ENCODE data around the gene SUGP1. TPM values are rescaled to one million over a fixed set of nuclear protein-coding genes. Genes with fewer than 3 reads are reported as not detected.
A peak's percentile ranks its signal among the peaks of the same experiment; 100 is the strongest.

Gene SUGP1
- total RNA-seq, 1 experiment from 2014 or later, result 19.5 TPM

DNA sequence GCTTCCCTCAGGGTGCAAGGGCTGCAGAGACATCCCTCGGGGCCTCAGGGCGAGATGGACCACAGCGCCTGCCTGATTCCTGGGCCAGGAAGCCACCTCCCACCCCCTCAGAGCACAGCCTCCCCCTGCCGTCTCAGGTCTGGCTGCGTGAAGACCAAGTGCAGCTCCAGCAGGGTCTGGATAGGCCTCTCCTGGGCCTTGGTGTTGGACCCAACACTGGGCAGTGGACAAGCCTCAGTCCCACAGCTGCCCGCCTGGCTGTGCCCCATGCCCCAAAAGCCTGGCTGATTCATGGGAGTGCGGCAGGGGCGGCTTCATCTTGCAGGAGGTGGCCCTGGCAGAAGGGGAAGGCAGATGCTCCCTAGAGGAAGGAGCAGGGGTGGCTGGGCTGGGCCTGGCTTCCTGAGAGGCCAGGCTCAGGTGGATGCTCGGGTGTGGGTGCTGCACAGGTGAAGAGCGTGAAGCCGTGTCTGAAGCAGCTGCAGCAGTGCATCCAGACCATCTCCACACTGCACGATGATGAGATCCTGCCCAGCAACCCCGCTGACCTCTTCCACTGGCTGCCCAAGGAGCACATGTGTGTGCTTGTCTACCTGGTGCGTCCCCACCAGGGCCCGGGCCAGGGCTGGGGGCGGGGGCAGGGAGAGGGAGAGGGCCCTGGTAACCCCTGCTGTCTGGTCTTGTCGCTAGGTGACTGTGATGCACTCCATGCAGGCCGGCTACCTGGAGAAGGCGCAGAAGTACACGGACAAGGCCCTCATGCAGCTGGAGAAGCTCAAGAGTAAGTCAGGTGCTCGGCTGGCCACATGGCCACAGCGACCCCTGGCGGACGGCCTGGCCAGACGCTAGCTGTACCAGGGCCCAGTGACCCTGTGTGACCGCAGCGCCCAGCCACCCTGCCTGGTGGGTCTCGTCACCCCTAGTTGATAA lies 22.0 kb upstream of the SUGP1 start:
- peak; percentile 33 for DNase-seq (ENCODE audit: extremely low read depth, low read depth)

DNA sequence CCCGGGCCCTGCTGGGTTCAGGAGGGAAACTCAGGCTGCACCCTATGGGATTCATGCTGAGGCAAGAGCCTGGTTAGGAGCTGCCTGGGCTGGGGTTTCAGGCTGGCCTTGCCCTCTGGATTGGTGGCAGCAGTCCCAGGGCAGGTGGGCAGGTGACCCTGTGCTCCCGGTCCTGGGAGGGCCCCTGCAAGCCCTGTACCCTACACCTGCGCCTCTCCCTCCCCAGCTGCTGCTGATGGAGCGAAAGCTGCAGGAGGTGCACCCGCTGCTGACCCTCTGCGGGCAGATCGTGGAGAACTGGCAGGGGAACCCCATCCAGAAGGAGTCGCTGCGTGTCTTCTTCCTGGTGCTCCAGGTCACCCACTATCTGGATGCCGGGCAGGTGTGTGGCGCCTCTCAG lies 20.7 kb upstream of the SUGP1 start:
- DNase-seq (ENCODE audit: extremely low read depth, low read depth), result no peak

DNA sequence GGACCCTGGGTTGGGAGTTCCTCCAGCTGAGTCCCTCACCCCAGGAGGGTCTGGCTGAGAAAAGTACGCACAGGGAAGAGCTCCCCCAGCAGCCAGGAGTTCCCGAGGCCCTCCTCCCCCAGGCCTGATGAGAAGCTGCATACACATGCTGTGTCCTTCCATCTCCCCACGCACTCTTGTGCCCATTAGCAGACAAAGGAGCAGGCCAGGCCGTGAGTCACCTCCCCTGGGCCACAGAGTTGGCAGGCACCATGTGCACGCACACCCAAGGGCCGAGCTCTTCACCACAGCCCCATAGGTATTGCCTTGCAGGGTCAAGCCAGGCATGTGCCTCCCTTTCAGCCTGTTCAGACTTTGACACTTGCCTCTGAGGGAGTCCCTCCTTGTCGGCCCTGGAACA lies 17.8 kb upstream of the SUGP1 start:
- no peak for DNase-seq (ENCODE audit: extremely low read depth, low read depth)

DNA sequence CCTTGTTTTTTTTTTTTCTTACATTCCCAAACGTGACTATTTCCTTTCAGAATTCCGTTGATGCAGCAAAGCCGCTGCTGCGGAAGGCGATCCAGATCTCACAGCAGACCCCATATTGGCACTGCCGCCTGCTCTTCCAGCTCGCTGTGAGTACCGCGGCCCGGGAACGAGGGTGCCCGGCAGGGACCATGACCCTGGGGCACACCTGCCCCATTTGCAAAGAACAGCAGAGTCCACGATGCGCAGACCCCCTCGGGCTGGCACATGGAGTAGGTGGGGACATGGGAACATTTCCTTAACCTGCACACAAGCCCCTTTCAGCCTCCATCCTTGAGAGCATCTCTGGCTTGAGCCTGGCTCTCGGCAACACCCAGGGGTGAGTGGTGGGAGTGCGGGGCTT lies 16.8 kb upstream of the SUGP1 start:
- DNase-seq (ENCODE audit: extremely low read depth, low read depth), result no peak

DNA sequence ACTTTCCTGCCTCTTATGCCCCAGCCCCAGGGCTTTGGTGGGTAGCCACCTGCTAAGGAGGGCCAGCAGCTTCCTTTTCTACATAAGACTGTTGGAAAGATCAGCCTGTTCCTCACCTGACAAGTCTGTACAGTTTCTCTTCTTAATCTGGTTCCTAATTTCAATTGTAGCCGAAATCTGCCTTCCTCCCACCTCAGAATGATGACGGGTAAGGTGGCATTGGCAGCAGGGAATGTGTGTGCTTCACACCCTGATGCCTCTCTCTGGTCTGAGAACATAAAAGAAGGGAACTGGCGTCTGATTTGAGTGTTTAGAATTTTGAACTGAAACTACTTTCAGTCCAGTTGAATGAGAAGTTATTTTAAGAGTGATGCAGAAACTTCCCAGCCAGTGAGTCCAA lies 16.3 kb upstream of the SUGP1 start:
- no peak for DNase-seq (ENCODE audit: extremely low read depth, low read depth)

DNA sequence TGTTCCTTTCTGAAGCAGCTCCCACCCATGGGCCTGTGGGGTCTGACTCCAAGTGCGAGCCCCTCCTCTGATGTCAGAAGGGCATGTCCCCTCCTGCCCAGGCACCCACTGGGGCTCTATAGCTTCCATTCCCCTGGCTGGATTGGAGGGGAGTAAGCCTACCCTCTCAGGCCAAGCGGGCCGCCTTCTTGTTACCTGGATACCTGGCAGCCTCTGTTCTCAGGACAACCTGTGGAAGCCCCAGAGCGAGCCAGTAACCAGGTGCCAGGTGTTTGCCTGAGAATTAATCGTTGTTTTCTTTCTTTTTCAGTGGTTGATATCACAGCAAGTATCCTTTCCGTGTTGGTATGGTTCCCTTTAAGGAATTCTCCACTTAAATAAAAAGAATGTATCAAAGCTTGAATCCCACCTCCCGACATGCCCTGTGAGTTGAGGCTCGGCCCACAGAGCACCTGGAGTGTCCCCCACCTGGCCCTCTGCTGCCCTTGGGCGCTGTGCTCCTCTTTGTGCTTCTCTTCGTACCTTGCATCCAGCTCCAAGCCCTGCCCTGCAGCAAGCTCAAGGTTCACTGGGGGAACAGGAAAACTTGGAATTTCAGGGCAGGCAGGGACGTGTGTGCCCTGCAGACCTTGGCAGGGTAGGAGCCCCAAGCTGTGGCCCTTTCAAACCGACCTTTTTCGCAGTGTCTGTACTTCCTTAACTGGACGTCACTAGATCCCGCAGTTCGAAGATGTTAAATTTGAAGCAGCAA lies 15.3 kb upstream of the SUGP1 start:
- DNase-seq (ENCODE audit: extremely low read depth, low read depth), result no peak

DNA sequence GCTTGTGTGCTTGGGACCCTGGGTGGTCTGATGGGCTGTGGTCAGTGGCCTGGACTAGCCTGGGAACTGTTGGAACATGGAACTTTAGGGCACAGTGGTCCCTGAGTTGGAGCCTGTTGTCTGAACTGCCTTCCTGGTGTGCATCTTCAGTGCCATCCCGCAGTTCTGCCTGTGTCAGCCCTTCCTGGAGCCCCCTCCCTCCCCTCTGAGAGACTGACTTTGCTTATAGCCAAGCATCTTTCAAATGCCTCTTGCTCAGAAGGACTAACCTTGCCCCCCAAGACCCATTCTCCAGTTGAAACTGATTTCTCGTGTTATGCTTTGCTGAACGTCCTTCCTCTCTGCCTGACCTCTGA lies 14.7 kb upstream of the SUGP1 start:
- DNase-seq (ENCODE audit: extremely low read depth, low read depth), result no peak

DNA sequence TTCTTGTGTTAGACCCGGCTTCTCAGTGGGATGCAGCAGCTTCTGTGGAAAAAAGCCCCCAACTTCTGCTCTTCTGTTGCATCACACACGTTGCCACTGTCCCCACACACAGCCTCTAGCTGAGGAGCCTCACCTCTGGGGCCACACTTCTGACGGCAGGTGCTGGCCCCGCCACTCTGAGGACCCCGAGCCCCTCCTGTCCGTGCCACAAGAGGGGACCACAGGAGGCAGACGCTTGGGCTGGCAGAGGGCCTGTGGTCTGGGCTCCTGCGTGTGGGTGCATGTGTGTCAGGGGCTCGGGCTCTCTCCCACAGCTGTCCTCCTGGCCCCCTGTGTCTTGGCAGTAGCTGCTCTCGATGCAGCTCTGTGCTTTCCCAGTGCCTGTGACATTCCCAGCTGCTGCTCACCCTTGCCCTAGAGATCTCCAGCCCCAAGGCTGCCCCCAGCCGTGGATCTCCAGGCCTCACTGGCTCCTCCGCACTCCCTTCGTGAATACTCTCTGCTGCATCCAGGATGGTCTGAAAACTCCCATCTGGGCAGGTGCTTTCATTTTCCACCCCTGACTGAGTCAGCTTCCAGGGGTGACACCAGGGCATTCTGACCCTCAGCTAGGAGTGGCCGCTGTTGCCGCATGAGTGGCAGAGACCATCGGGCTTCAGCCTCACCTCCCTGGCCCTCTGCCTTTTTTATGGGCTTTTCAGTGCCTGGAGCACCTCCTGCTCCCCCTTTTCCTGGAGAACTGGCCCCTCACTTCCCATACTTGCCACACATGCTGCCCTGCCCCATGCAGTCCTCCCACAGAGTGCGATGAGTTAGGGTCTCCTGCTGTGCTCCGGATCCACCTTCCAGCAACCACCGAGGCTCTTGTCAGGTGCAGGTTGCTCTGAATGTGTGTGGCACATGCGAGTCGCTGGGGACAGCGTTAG lies 14.0 kb upstream of the SUGP1 start:
- no peak for DNase-seq (ENCODE audit: extremely low read depth, low read depth)

DNA sequence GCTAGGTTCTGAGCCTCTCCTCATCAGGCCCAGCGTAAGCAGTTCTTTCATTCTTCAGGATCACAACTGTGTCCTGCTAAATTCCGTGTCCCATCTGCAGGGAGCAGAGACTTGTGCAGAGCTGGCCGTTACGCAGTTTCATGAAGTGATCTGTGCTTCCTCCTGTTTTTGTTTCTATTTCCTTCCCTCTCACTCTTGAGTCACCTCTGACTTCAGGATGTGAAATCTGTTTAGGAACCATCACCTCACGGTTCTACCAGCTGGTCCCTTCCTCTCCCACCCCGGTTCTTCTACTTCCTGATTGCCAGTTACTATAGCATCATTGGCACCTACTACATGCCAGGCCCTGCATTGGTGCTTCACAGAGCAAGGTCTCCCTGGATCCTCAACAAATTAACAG lies 8.8 kb upstream of the SUGP1 start:
- DNase-seq (ENCODE audit: extremely low read depth, low read depth), result no peak

DNA sequence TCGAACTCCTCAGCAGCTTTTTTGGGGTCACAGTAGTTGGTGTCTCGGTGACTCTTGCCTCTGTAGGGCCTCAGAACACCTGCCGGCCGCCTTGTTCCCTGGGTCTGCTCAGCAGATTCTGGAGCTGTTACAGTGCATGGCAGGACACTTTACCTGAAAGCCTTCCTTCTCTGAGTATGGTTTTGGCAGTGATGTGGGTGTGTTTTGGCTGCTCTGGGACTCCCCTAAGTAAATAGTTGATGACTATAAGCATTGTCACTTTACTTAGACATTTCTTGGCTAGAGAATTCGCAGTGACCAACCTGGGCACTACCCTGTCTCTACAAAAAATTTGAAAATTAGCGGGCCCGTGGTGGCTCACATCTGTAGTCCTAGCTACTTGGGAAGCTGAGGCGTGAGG lies 7.4 kb upstream of the SUGP1 start:
- DNase-seq (ENCODE audit: extremely low read depth, low read depth), result no peak

DNA sequence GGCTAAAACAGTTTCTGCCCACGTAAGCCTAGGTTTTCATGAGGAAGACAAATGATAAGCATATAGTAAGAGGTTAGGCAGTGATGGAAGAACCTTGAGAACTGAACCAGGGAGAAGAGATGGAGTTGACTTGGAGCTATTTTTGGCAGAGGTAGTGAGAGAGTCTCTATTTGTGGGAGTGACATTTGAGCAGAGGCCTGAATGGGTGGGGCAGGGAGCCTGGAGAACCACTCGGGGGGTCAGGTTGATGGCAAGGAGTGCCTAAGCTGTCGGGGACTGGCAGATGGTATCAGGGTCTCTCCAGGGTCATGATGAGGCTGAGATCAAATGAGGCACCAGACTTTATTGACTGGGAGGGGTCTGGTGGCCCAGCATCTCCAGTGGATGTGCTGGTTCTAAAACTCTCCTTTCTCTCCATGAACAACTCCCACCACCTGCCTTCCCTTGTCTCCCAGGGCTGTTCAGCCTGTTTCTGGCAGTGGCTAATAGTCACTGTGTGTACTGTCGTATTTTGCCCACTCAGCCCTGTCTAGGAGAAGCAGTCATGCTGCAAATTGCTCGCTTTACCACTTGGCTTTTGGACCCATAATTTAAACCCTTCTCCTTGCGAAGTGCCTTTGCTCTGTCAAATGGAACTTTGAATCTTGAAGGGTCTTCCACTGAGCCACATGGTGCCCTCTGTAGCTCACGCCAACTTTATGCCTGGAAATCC lies 3.9 kb upstream of the SUGP1 start:
- no peak for DNase-seq (ENCODE audit: extremely low read depth, low read depth)

DNA sequence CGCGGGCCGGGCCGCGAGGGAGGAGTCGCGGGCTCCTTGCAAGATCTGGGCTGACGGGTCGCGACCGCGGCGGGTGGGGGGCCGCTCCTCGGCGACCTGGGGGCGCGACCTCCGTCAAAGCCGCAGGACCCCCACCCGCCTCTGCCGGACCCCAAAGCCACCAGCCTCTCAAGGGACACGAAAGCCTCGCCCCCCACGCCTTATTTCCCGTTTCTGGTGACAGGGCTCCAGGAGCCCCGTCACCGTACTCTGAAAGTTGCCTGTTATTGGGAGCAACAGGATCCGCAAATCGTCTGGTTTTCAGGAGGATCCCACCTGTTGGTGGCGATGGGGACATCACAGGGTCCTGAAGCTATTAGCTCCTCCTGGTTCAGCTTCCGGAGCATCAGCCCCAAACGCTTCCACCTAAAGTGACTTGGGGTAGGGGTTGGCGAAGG lies 850 bp upstream of the SUGP1 start:
- DNase-seq (ENCODE audit: extremely low read depth, low read depth), result no peak

DNA sequence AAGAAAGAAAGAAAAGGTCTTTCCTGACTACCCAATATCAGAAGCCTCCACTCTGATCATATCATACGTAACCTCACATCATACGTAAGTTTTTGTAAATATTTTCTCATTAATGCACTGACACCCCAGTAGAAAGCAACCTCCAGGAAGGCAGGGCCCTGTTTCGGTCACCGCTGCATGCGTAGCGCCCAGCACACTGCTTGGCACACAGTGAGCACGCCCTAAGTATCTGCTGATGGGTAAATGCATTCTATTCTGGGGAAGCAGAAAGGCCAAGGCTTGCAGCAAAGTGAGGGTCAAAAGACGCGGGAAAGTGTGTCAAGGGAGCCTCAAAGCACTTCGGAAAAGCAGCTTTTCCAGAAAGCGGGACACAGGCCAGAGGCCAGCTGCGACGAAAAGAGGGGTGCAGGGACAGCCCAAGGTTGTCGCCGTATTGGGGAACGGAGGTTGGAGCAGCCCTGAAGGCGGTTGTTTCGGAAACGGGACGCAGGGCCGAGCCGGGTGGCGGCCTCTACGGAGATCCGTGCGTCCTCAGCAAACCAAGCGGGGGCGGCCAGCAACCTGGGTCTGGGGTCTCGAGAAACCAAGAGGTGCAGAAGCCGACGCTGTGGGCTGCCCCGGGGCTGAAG lies 463 bp downstream of the SUGP1 start:
- no peak for DNase-seq (ENCODE audit: extremely low read depth, low read depth)

DNA sequence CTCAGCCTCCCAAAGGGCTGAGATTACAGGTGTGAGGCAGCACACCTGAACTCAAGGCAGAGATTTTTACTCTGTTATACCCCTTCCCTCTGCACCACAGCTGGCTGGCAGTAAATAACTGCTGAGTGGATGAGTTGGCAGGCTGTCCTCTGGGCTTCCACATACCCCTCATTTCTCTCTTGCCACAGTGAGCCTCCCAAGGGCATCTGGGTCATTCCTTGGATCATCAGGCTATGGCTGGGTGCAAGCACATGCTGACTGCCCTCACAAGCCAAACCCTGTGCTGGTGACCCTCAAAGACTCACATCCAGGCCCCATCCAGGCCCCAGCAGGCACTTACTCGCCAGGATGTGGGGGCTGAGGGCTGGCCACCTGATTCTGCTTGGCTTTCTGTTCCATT lies 4.2 kb downstream of the SUGP1 start:
- DNase-seq (ENCODE audit: extremely low read depth, low read depth), result no peak

DNA sequence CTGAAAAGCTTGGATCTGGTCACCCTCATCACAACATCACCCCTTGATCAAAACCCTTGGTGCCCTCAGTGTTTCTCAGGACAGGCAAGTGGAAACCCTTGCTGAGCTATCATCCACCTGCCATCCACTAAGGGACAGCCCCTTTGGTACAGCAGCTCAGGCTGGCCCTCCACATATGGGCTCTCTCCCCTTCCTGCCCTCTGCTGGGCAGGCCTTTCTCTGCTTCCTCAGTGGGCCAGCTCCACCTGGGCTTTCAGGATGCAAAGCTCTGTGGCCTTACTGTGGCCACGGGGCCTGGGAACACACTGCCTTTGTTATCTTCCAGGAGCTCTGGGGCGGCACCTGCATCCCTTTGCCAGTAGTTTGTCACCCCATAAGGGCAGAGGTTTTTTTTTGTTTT lies 4.9 kb downstream of the SUGP1 start:
- no peak for DNase-seq (ENCODE audit: extremely low read depth, low read depth)

DNA sequence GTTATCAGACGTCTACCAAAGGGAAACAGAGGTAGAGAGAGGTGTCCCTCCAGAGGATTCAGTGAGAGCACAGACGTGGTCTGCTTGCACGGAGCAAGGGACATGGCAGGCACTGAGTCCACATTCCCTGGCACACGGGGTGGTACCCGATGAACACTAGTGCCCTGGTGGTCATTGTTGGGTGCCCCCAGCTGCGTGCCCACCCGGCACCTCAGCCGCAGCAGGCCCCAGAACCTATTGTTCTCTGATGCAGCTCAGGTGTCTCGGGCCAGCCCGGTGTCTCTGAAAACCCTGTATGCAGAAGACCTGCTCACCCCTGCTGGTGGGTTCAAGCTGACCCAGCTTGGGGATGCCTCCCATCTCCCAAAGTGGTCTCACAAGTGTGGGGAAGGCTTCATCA lies 11.9 kb downstream of the SUGP1 start:
- no peak for DNase-seq (ENCODE audit: extremely low read depth, low read depth)

DNA sequence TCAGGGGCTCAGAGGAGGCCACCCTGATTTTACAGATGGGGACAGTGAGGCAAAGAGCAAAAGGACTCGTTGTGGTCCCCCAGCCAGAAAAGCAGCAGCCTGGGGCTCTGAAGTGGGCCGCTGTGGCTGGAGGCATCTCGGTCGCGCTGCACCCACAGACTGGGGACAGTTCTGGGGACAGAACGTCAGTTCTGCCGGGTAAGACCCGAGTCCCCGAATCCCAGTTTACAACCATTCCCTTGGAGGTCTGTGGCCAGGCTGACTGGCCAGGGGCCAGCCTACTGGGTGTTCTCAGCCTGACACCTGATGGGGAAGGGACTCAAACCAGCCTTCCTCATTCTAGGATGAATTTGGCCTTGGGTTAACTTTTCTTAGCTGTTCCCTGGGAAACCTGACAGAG lies 14.1 kb downstream of the SUGP1 start:
- DNase-seq (ENCODE audit: extremely low read depth, low read depth), result no peak

DNA sequence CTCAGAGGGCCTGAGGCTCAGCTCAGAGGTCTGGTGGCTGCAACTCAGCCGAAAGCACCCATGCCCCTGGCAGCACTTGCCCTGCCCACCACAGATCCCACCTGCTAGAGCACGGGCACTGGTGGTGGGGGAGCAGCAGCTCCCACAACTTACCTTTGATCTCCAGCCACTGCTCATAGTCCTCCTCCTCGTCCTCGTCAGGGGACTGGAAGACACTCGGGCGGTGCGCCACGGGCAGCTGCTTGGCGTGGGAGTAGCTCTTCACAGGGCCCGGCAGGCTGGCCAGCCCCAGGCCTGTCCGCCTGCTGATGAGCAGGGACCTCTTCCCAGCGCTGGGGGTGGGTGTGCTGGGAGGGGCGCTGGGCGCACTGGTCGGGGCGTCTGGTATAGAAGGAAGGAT lies 14.6 kb downstream of the SUGP1 start:
- no peak for DNase-seq (ENCODE audit: extremely low read depth, low read depth)

DNA sequence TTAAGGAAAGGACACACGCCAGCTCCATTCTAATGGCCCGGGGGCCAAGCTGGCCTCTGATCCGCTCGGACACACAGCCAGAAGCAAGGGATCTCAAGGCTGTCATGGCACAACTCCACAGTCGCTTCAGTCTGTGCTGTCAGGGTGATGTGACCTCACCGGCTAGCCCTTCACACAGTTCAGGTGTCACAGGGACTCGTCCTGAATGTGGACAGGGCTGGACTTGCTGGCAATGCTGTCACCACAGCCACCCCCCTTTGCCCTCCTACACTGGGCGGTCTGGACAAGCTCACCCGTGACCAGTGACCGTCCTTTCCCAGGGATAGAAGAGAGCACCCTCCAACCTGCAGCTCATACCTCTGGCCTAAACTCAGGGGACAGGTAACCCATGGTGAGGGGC lies 15.2 kb downstream of the SUGP1 start:
- no peak for DNase-seq (ENCODE audit: extremely low read depth, low read depth)

Measured in NCI-H460 (cell line).